ENCODE data around the gene PAK4. TPM values are rescaled to one million over a fixed set of nuclear protein-coding genes. Genes with fewer than 3 reads are reported as not detected.
"Not testable (repeated sequence)": the region's sequence is repeated elsewhere in the genome, so short reads cannot be mapped to it uniquely, and the experiment has no call there.

Gene PAK4
- total and polyA plus RNA-seq, 8 donors: 19.4 to 38.4 (median 29.4) TPM

- DNase-seq: peak in 4 of 6 donors; percentile 37 to 73 (median 64)
- H3K27me3 ChIP-seq: no peaks in the 10 kb centered on the region
- H3K4me1 ChIP-seq: peaks cover 8 to 17% (median 9%) of the 10 kb centered on the region in 3 donors
- H3K9me3 ChIP-seq: no peaks in the 10 kb centered on the region
- H3K27ac ChIP-seq: peak overlapping the region; percentile 22 to 73 (median 48)
- H3K4me3 ChIP-seq: no peak overlapping the region
- H3K36me3 ChIP-seq: no peaks in the 10 kb centered on the region
- FAIRE-seq: no peak
- intact Hi-C loops (cut with DNase I): no loop called here
- no peak for TF ChIP-seq CTCF (IDR thresholded peaks at IDR 0.05)
- 34 to 46% methylated on average over 9 of the region's 9 CpGs for WGBS, 2 donors
- peak in 3 of 4 donors; percentile 3 to 24 (median 4) for ATAC-seq
These were observed 82.7 kb downstream of the PAK4 start for GRCh38 chr19:39208175-39208795.

- FAIRE-seq (no peak), DNase-seq (peak in 2 of 6 donors; percentile 8 to 41), ATAC-seq (peak in 3 of 4 donors; percentile 10 to 17 (median 11))
- 12 to 25% methylated on average over 7 of the region's 7 CpGs for WGBS, 2 donors
- no peak for TF ChIP-seq CTCF (IDR thresholded peaks at IDR 0.05)
- Histone ChIP-seq H3K4me3 (no peak overlapping the region), H3K36me3 (no peaks in the 10 kb centered on the region), H3K4me1 (peaks cover 8 to 17% (median 9%) of the 10 kb centered on the region in 3 donors), H3K27ac (peak overlapping the region in 3 of 4 donors; percentile 22 to 73 (median 62)), H3K27me3 (no peaks in the 10 kb centered on the region), H3K9me3 (no peaks in the 10 kb centered on the region)
- intact Hi-C loops (cut with DNase I): no loop called here
These were observed 83.6 kb downstream of the PAK4 start for GRCh38 chr19:39209196-39209595.

- TF ChIP-seq CTCF (IDR thresholded peaks at IDR 0.05): no peak
- peaks cover 3 to 11% (median 9%) of the 10 kb centered on the region in 3 donors for H3K4me1 ChIP-seq
- WGBS, 2 donors: 84 to 87% methylated on average over 13 of the region's 13 CpGs
- H3K27me3 ChIP-seq: no peaks in the 10 kb centered on the region
- H3K9me3 ChIP-seq: no peaks in the 10 kb centered on the region
- intact Hi-C loops (cut with DNase I): loop anchor here in 1 of 3 donors (10.0 kb wide), 1 partner anchor 113 kb away; the partner anchor contains the start of gene LRFN1
- no peak overlapping the region for H3K4me3 ChIP-seq
- ATAC-seq (no peak), DNase-seq (peak in 1 of 6 donors; percentile 23), FAIRE-seq (no peak)
- H3K36me3 ChIP-seq: no peaks in the 10 kb centered on the region
- H3K27ac ChIP-seq: no peak overlapping the region
These were observed 86.3 kb downstream of the PAK4 start for GRCh38 chr19:39211731-39212374.

- FAIRE-seq (no peak), ATAC-seq (peak in 1 of 4 donors; percentile 16), DNase-seq (peak in 1 of 6 donors; percentile 47)
- H3K27ac ChIP-seq: no peak overlapping the region
- peak in 1 of 4 donors; percentile 15 for TF ChIP-seq CTCF (IDR thresholded peaks at IDR 0.05)
- H3K27me3 ChIP-seq: no peaks in the 10 kb centered on the region
- no peaks in the 10 kb centered on the region for H3K36me3 ChIP-seq
- 59 to 78% methylated on average over 8 of the region's 8 CpGs for WGBS, 2 donors
- H3K4me1 ChIP-seq: peaks cover 3 to 11% (median 8%) of the 10 kb centered on the region in 3 donors
- intact Hi-C loops (cut with DNase I): loop anchor here in 1 of 3 donors (10.0 kb wide), 1 partner anchor 112 kb away; the partner anchor contains the start of gene LRFN1
- no peaks in the 10 kb centered on the region for H3K9me3 ChIP-seq
- no peak overlapping the region for H3K4me3 ChIP-seq
These were observed 86.8 kb downstream of the PAK4 start for GRCh38 chr19:39212375-39212742.

GRCh38 chr19:39215323-39215722 lies 89.7 kb downstream of the PAK4 start:
- not testable (repeated sequence) for FAIRE-seq, H3K36me3 ChIP-seq

More at GRCh38 chr19:39215323-39215722, 89.7 kb downstream of the PAK4 start:
- H3K27ac ChIP-seq, H3K9me3 ChIP-seq, ATAC-seq, H3K4me1 ChIP-seq, H3K4me3 ChIP-seq, H3K27me3 ChIP-seq: not testable (repeated sequence)
- DNase-seq: peak in 1 of 6 donors; percentile 4
- 92 to 94% methylated on average over 3 of the region's 3 CpGs for WGBS, 2 donors
- intact Hi-C loops (cut with DNase I): loop anchor here in 1 of 3 donors (10.0 kb wide), 1 partner anchor 109 kb away; the partner anchor contains the start of gene LRFN1
